NCI-H2107 treated with DMSO at 0.1 percent for 48 hours (cell line): ENCODE results near the gene PARVA.

Source experiments
- DNase-seq: peaks from one replicate; lab custom pipeline; 2025; ENCODE audit not compliant: unreplicated experiment; lab: John Stamatoyannopoulos, UW

PARVA gene

GRCh38 chr11:12456651-12457579 is 79.5 kb downstream of the PARVA start:
- DNase-seq = no peak

- DNase-seq = no peak
These were observed 80.7 kb downstream of the PARVA start for GRCh38 chr11:12458042-12458441.

GRCh38 chr11:12459374-12459773 is 82.0 kb downstream of the PARVA start:
- no peak for DNase-seq

DNA sequence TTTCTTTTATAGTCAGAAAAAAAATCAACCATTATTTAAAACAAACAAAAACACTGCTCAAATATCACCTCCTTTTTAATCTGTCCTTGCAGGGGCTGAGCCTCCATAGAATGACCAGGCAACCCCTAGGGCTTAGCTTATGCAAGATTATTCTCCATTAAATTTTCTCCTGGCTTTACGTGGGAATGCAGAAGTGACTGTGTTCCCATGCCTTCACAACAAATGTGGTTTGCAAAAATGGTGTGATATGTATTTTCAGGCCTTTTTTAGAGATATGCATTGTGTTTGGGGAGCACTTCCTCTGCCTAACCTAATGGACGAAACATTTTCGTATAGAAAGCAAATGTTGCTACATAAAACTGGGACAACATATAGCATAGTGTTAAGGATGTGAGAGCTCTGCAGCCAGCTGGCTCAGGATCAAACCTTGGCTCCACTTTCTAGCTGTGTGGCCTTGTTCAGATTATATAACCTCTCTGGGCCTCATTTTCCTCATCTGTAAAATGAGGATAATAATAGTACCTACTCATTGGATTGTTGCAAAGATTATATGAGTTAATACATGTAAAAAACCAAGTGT is 82.6 kb downstream of the PARVA start:
- DNase-seq = no peak

GRCh38 chr11:12460466-12460865 is 83.1 kb downstream of the PARVA start:
- DNase-seq = no peak

- DNase-seq = no peak
These were observed 84.1 kb downstream of the PARVA start for GRCh38 chr11:12461516-12461915.

GRCh38 chr11:12464303-12464702 is 86.9 kb downstream of the PARVA start:
- DNase-seq = no peak

GRCh38 chr11:12465332-12465731 is 88.0 kb downstream of the PARVA start:
- no peak for DNase-seq

DNA sequence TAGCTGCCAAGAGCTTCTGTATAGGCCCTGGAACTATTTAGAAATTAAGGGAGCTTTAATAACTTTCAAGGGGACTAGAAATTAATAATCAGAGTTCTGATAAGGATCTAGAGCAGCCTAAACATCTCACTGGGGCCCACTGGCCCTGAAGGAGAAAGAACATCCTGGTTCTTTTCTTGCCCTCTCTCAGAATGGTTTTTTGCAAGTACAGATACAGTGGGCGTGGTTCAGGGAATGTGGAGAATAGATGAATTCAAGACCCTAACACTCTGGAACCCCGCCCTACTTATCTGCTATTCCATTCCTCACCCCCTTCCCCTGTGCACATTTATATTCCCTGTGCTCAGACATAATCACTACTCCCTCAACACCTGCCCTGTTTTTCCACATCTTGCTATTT is 90.2 kb downstream of the PARVA start:
- no peak for DNase-seq

DNA sequence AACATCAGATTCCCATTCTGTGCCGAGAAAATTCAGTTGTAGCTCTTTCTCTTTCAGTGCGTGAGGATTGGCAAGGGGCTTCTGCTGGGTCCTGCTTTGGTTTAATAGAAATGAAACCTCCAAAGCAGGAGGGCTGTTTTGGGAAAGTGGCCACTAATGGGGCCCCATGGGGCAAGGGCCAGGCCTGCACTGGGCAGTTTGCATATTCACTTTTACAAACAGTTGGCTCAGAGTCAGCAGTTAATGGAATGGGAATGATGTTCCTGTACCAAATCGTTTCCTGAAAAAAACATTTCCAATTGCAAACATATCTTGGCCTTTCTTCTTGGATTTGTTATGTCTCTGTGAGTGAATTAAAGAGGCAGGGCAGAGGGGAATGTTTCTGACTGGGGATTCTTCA is 92.1 kb downstream of the PARVA start:
- DNase-seq = no peak

GRCh38 chr11:12470236-12470635 is 92.9 kb downstream of the PARVA start:
- DNase-seq = no peak

DNA sequence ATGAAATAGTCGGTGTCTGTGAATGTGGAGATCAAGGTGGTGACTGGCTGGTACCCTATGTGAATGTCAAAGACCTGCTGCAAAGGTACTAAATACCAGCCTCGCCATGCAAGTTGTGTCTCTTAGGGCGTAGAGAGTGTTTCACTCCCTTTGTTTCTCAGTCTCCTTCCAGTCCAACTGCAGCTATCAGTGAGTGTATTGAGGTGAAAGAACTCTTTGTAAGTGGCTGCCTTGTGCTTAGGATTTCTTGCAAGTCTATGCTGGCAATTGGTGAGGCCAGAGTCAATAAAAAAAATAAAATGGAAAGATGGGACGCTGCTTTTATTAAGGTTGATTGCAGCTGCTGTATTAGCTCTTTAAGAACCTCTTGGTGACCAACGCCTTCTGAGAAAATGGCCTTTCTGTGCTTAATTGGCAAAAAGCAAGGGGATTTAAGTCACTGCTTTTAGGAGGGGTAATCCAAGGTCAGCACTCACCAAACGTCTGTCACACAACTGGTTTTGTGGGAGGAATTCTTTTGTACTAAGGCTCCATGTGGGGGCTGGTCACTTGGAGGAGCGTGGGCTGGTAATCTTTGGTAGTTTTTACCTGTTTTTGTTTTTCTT is 95.1 kb downstream of the PARVA start:
- DNase-seq = no peak

DNA sequence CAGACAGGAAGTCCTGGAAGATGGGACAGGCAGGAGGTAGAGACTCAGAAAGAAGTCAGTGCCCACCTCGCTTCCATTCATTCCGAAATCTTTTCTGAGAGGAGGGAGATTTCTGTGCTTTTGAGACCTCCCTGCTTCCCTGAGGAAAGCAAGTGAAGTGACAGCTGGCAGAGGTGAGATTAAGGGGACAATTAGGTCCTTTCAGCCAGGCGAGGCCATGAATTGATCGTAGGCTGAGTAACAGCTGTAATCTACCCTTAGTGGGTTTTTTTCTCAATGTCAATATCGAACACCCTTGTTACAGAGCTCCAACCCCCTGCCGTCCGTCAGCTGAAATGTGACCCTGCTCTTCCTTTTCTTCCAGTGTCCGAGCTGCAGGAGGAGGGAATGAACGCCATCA is 96.0 kb downstream of the PARVA start:
- no peak for DNase-seq

- no peak for DNase-seq
These were observed 97.5 kb downstream of the PARVA start for GRCh38 chr11:12474871-12475270.

DNA sequence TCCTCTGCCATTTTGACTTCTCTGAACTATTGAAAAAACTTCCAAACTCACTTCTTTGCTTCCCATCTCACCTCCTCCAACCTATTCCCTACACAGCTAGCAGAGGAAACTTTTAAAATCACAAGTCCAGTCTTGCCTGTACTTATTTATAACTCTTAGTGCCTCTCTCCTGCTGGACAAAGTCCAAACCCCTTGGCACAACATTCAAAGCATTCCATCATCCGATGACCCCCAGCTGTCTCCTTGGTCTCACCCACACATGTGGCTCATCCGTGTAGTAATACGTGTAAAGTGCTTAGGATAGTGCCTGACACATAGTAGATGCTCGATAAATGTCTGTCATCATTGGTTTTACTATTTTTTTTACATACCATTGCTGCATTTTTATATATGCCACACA is 101.4 kb downstream of the PARVA start:
- no peak for DNase-seq

DNA sequence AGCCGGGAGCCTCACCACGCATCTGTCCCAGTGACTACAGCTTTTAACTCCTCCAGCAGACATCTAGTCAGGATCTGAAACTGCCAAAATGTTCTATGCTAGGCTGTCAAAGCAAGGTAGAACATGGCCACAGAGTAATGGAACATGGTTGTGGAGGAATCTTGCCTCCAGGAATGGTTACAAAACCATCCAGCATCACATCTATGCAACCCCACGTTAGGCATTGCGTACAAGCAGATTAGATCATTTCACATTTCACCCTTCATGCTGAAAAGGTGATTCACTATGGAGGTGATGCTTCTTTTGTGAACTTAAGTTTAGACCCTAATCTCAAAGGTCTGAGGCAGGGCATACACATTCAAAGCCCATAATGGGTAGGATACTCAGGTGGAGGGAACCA is 103.0 kb downstream of the PARVA start:
- no peak for DNase-seq

GRCh38 chr11:12482839-12483238 is 105.5 kb downstream of the PARVA start:
- DNase-seq = no peak

- no peak for DNase-seq
These were observed 106.2 kb downstream of the PARVA start for GRCh38 chr11:12483604-12484003.

DNA sequence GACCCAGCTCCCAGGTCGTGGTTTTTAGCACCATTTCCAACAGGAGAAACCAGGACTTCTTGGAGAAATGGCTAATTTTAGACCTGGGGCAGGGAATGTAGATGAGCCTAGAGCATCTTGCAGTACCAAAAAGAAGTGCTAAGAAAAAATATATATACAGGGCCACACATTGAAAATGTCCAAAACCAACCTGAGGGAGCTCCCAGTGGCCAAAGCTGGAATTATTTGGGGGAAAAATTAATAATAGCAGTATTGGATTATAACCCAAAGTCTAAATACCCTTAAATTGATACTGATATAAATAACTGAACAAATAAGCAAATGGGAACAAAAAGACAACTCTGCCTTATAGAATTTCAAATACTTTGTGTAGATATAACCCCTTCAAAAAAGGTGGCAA is 108.0 kb downstream of the PARVA start:
- no peak for DNase-seq

DNA sequence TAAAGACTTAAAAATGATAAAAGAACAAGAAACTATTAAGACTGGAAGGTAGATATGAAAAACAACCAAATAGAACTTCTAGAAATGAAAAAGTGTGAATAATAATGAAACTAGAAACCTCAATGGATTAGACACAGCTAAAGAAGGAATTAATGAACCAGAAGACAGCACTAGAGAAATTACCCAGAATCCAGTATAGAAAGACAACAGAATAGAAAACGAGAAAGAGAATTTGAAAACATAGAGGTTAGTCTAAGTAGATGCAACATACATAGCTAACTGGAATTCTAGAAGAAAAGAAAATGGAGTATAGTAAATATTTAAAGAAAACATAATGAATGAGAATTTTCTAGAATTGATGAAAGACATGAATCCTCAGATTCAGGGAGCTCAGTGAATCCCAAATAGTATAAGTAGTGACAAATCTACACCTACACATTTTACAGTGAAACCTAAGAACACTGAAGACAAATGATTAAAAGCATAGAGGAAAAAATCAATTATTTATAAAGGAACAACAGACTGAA is 111.9 kb downstream of the PARVA start:
- no peak for DNase-seq

DNA sequence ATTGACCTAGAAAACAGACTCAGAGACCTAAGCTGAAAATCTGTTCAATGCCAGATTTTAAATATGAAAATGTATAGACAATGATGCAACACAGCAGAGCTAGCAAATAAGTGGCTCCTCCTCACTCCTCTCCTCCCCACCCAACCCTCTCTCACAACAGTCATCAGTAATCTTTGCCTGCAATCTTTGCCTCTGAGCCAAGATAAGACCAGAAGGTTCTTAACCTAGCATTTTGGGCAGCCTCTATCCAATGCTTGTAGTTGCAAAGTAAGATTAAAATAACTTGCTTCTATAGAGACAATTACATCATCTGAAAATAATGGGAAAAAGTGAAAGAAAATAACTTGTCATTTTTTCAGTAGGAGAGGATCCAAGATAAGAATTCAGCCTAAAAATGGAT is 117.3 kb downstream of the PARVA start:
- no peak for DNase-seq
